Stimulated activated CD4-positive, alpha-beta T cell treated with anti-CD3 and anti-CD28 coated beads, Interleukin-1b, Interleukin-23, amount 100 ng/mL, for 4 hours (primary cell): ENCODE results near the gene TMEM178A.
"Not testable (repeated sequence)": the region's sequence is repeated elsewhere in the genome, so short reads cannot be mapped to it uniquely, and the experiment has no call there.

ENCODE experiments used
- DNase-seq, 2 donors: peaks; one replicate each; pipeline ENCODE4 v3.0.0-alpha.2; 2020; ENCODE audit warnings: low read depth in 2 of 2

TMEM178A gene

GRCh38 chr2:39665811-39666490, at the start of gene TMEM178A:
Gene TMEM178A (plus strand): TSS chr2:39665917. CDS start chr2:39665975, 58 bp downstream.
- DNase-seq = no peak

DNA sequence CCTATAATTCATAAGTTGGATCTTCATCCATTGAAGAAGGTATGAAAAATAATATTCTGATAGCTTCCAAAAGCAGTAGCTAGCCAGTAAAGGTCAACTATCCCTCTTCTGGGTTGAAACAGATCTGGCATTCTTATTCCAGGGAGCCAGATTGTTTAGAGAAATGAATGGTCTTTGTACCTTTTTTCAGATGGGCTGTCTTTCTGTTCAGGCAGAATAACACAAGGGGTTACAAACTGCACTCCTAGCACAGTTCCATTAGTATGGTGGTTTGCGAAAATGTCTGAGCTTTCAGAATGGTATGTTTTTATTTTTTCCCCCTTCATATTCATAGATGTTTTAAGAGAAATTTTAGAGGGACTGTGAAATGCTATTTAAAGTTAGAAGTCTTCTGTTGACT, 47.5 kb upstream of the TMEM178A start:
- no peak for DNase-seq

DNA sequence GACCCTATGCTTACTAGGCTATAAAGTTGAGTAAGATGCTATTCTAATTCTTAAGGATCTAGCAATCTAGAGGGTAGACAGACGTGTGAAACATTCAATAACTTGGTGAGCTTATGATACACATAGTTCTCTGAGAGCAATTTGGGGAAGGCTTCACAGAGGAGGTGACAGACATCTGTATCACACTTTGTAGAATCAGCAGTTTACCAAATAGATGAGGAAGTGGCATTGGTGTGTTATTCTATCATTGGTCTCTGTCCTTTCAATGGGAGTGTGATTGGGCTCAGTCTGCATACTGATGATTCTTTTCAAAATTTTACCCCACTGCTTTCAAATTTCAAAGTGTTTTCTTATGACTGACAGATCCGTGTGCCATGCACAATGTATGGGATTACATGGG, 47.0 kb upstream of the TMEM178A start:
- DNase-seq = no peak

DNA sequence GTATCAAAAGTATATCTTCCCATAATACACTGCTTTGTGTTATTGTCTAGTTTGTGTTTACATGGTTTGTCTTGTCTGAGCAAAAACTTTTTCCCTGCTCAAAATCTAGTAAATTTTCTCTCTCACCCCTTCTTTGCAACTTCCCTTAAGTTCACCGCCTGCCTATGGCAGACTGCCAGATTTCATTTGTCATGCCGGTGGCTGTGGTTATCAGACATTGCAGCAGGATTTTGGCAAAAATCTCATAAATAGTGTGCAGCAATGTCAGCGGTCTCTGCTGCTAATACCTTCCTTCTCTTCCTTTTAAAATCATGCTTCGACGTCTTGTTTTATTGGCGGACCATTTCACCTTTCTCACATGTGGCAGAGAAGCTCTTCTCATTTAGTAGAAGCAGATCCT, 45.6 kb upstream of the TMEM178A start:
- no peak for DNase-seq

DNA sequence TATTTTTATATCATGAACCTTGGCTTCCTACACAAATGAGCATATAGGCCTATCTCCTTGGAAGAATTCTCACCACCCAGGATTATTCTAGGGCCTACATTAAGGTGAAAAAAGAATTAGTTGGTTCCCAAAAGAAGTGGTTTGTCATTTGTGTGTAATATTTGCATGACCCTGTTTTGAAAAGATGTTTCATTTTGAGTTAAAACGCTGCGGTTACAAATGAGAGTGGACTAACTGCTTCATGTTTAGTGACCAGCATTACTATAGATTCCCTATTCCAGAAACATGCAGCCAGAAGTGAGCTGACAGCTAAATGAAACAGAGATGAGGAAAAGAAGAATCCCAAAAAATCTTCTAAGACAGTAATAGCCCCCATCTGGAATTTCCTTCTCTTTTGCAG, 44.1 kb upstream of the TMEM178A start:
- no peak for DNase-seq

GRCh38 chr2:39622860-39623259, 42.9 kb upstream of the TMEM178A start:
- DNase-seq = no peak

GRCh38 chr2:39623917-39624316, 41.8 kb upstream of the TMEM178A start:
- no peak for DNase-seq

DNA sequence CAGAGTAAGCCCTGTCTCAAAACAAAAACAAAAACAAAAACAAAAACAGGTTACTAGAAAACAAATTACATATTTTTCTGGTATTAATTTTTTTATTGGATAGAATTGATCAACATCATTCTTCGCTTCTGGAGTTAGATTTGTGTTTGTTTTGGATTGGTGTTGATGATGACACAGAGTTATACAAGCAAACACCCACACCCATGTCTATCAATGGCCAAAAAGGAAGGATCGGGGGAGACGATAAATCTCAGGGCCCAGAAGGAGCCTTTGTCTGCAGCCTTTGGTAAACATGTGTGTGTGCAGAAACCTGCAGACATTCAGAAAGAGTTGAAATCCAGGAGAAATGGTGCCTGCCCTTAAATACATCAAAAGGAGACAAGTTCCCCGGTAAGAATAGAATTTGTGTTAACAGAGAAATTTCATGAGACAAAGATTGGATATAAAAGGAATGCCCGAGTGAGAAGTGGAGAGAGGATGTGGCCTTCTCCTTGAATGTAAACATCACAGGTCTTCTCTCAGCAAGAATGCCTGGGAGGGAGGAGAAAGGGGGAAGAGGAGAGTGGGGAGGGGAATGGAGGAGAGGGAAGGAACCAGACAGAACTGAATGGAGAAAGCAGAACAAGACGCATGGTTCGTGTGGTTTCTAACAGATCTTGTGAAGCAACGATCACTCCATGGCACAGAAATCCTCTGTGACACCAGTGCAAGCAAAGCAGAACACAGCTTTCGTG, 40.4 kb upstream of the TMEM178A start:
- DNase-seq = no peak

- no peak for DNase-seq
Measured at GRCh38 chr2:39625927-39626270, 39.8 kb upstream of the TMEM178A start.

DNA sequence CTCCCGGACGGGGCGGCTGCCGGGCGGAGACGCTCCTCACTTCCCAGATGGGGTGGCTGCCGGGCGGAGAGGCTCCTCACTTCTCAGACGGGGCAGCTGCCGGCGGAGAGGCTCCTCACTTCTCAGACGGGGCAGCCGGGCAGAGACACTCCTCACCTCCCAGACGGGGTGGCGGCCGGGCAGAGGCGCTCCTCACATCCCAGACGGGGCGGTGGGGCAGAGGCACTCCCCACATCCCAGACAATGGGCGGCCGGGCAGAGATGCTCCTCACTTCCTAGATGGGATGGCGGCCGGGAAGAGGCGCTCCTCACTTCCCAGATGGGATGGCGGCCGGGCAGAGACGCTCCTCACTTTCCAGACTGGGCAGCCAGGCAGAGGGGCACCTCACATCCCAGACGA, 37.4 kb upstream of the TMEM178A start:
- DNase-seq = not testable (repeated sequence)

- DNase-seq = no peak
Measured at GRCh38 chr2:39629646-39630045, 36.1 kb upstream of the TMEM178A start.

GRCh38 chr2:39631256-39631655, 34.5 kb upstream of the TMEM178A start:
- DNase-seq = no peak

- no peak for DNase-seq
Measured at GRCh38 chr2:39631718-39632117, 34.0 kb upstream of the TMEM178A start.

- no peak for DNase-seq
Measured at GRCh38 chr2:39632876-39633275, 32.8 kb upstream of the TMEM178A start.

GRCh38 chr2:39636306-39636705, 29.4 kb upstream of the TMEM178A start:
- DNase-seq = no peak

- no peak for DNase-seq
Measured at GRCh38 chr2:39638581-39638980, 27.1 kb upstream of the TMEM178A start.

DNA sequence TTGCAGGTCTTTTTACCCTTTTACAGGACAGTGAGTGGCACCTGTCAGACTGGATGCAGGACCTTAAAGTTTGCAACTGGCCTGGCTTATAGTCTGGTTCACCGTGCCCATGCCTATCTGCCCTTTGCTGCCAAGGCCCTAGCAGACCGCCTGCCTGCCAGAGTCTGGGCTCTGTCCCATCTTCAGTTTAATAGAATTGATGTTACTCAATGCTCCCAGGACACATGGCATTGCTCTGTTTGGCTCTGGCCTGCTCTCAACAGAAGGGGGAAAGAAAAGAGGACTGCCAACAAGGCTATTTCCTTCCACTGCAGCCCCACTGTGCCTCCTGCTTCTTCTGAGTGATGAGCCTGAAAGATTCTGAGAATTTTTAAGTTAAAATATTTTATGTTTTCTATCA, 25.6 kb upstream of the TMEM178A start:
- DNase-seq = no peak

GRCh38 chr2:39640681-39641080, 25.0 kb upstream of the TMEM178A start:
- no peak for DNase-seq

DNA sequence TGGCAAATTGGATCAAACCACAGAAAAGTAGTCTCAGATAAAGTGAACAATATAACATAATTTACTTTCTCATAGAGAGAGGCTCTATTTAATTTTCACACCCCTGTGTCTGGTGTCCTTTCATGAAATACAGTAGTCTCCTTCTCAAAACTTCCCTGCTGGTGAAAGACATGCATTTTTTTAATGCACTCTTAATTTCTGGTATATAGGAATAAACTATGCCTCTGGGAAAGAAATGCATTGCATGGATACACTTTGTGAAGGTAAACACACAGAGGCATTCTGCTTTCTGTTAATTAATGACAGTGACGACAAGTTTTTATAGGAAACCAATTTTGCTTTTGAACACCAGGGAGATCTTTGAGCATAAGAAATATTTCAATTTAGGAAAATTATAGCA, 24.1 kb upstream of the TMEM178A start:
- DNase-seq = no peak

- DNase-seq = no peak
Measured at GRCh38 chr2:39642051-39642718, 23.5 kb upstream of the TMEM178A start.

DNA sequence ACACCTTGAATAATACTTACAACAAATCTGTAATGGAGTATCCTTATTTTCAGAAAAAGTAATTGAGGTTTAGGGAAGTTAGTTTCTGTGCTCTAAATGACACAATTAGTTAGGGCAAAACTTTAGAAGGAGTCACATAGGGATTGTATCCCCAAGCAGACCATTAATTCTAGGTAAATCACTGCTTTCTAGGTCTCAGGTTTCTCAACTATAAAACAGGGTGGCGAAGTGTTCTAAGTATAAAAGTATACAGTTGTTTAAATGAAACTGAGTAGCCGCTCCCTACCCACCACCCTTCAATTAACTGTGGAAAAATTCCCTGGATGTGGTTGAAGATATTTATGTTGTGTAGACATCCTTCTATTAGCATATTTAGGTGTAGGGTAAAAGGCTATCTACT, 19.9 kb upstream of the TMEM178A start:
- no peak for DNase-seq

DNA sequence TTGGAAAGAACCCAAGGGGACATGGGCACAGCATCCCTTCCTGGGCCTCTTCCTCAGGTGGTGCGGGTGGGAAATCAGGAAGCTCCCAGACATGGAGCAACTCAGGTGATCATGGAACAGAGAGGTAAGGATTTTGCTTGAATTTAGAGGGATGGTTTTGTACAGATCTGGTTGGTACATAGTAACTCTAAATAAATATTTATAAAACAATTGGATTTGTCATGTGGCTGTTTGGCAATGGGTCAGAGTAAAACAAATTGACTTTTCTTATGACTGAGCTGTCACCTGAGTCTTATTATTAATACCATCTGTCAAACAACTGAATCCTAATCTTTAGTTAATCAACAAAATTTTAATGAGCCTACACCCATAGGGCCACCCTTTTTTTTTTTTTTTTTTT, 19.4 kb upstream of the TMEM178A start:
- DNase-seq = no peak

DNA sequence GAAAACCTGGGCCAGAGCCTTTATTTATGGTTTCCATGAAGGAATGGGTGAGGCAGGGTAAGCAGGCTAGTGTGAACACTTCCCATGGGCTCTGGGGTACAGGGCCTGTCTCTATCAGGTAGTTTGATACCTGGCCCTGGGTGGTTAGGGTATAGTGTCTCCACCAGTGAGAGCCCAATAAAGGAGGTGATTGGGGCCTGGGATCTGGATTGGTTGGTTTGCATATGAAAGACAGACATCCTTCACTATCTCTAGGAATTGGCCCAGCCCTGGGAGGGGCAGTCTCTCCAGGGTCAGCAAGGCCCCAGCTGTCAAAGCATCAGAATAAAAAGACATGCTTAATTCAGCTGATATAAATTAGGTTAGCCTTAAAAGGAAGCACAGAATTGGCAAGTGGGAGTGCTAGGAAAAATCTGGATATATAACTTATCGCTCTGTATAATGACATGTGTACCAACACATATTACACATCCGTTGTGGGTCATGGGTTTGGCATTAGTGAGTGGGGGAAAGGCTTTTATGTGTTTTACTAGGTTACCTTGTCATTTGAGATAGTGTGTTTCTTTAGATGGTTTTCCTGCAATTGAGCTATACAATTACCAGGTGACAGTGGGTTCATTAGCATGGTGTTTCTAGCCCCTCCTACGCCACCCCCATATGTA, 18.5 kb upstream of the TMEM178A start:
- DNase-seq = no peak
